ENCODE measurements around the gene KIF5C.

The KIF5C gene

DNA sequence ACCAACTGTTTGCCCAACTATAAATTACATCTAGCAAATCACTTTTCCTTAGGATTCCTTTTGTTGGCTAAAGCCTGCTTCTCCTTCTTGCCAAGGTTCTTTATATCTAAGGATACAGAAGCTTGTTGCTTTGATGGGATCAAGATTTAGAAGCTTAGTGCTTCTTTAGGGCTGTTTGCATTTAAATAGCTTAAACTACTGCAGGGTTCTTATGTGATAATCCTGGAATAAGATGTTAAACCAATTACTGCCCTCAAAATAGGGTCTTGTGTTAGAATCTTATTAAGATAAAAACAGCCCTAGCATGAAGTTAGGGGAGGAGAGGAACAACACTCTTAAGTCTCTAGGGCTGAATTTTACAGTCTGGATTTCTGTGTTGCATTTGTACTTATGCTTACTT, 64.2 kb downstream of the KIF5C start:
- H3K27me3 ChIP-seq (ENCODE audit: control insufficient read depth, insufficient read depth, low read length) = no peaks in the 10 kb centered on the region
- H3K9me3 ChIP-seq (ENCODE audit: control insufficient read depth, low read length) = no peaks in the 10 kb centered on the region
- no peak overlapping the region for H2AFZ ChIP-seq
- H3K4me1 ChIP-seq = no peaks in the 10 kb centered on the region
- H3K27ac ChIP-seq = no peak overlapping the region
- H3K36me3 ChIP-seq (ENCODE audit: control insufficient read depth, insufficient read depth, low read length) = no peaks in the 10 kb centered on the region
- H3K79me2 ChIP-seq = no peaks in the 10 kb centered on the region
- H3K4me2 ChIP-seq (ENCODE audit: low read length) = no peak overlapping the region
- no peak for TF ChIP-seq CTCF (IDR thresholded peaks at IDR 0.05)
- no peak overlapping the region for H3K4me3 ChIP-seq (ENCODE audit: low read depth, low read length)
- no peak overlapping the region for H3K9ac ChIP-seq

- Histone ChIP-seq H3K36me3 (ENCODE audit: control insufficient read depth, insufficient read depth, low read length) (no peaks in the 10 kb centered on the region), H3K4me1 (no peaks in the 10 kb centered on the region), H3K9ac (no peak overlapping the region), H3K27me3 (ENCODE audit: control insufficient read depth, insufficient read depth, low read length) (no peaks in the 10 kb centered on the region), H3K4me2 (ENCODE audit: low read length) (no peak overlapping the region), H2AFZ (no peak overlapping the region), H3K79me2 (no peaks in the 10 kb centered on the region), H3K4me3 (ENCODE audit: low read depth, low read length) (no peak overlapping the region), H3K9me3 (ENCODE audit: control insufficient read depth, low read length) (no peaks in the 10 kb centered on the region), H3K27ac (no peak overlapping the region)
- no peak for TF ChIP-seq CTCF (IDR thresholded peaks at IDR 0.05)
Observed at GRCh38 chr2:148943097-148943496, 68.1 kb downstream of the KIF5C start.

GRCh38 chr2:148944536-148944935, 69.5 kb downstream of the KIF5C start:
- Histone ChIP-seq H3K4me1 (no peaks in the 10 kb centered on the region), H3K27ac (no peak overlapping the region), H3K4me3 (ENCODE audit: low read depth, low read length) (no peak overlapping the region), H3K9me3 (ENCODE audit: control insufficient read depth, low read length) (no peaks in the 10 kb centered on the region), H3K27me3 (ENCODE audit: control insufficient read depth, insufficient read depth, low read length) (no peaks in the 10 kb centered on the region), H3K9ac (no peak overlapping the region), H3K79me2 (no peaks in the 10 kb centered on the region), H2AFZ (no peak overlapping the region), H3K36me3 (ENCODE audit: control insufficient read depth, insufficient read depth, low read length) (no peaks in the 10 kb centered on the region), H3K4me2 (ENCODE audit: low read length) (no peak overlapping the region)
- TF ChIP-seq CTCF (IDR thresholded peaks at IDR 0.05) = no peak

GRCh38 chr2:148947299-148947698, 72.3 kb downstream of the KIF5C start:
- Histone ChIP-seq H3K4me3 (ENCODE audit: low read depth, low read length) (no peak overlapping the region), H3K4me1 (no peaks in the 10 kb centered on the region), H3K36me3 (ENCODE audit: control insufficient read depth, insufficient read depth, low read length) (no peaks in the 10 kb centered on the region), H3K9ac (no peak overlapping the region), H2AFZ (no peak overlapping the region), H3K27ac (no peak overlapping the region), H3K79me2 (no peaks in the 10 kb centered on the region), H3K27me3 (ENCODE audit: control insufficient read depth, insufficient read depth, low read length) (no peaks in the 10 kb centered on the region), H3K4me2 (ENCODE audit: low read length) (no peak overlapping the region), H3K9me3 (ENCODE audit: control insufficient read depth, low read length) (no peaks in the 10 kb centered on the region)
- TF ChIP-seq CTCF (IDR thresholded peaks at IDR 0.05) = no peak

DNA sequence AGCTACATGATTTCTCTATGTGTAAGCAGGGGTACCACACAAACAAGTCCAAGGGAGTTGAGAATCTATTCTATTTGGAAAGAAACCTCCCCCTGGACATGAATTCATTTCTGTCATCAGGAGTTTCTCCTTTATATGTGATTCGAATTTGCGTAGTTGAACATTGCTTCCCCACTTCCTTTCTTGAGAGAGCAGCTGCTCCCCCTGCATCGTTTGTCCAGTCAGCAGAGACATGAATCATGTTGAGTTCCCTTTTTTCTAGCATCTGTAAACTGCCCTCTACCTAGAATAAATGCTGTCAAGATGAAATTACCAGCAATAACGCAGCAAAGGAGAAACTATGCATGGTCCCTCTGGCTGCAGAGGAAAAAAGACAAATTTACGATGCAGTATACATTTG, 73.8 kb downstream of the KIF5C start:
- H3K27ac ChIP-seq = no peak overlapping the region
- no peaks in the 10 kb centered on the region for H3K4me1 ChIP-seq
- no peaks in the 10 kb centered on the region for H3K36me3 ChIP-seq (ENCODE audit: control insufficient read depth, insufficient read depth, low read length)
- no peak overlapping the region for H3K9ac ChIP-seq
- H3K9me3 ChIP-seq (ENCODE audit: control insufficient read depth, low read length) = no peaks in the 10 kb centered on the region
- no peak overlapping the region for H3K4me2 ChIP-seq (ENCODE audit: low read length)
- H3K79me2 ChIP-seq = no peaks in the 10 kb centered on the region
- TF ChIP-seq CTCF (IDR thresholded peaks at IDR 0.05) = no peak
- no peaks in the 10 kb centered on the region for H3K27me3 ChIP-seq (ENCODE audit: control insufficient read depth, insufficient read depth, low read length)
- H2AFZ ChIP-seq = no peak overlapping the region
- H3K4me3 ChIP-seq (ENCODE audit: low read depth, low read length) = no peak overlapping the region
